K562 (cell line): ENCODE results near the gene TULP1. TPM values are rescaled to one million over a fixed set of nuclear protein-coding genes. Genes with fewer than 3 reads are reported as not detected.

Source experiments
- DDX20 ChIP-seq: fragments of 450-650 bp; IDR thresholded peaks from 2 replicates; pipeline ENCODE4 v1.6.1; 2016; ENCODE audit warnings: missing genetic modification characterization, low read depth, mild to moderate bottlenecking, missing compliant biosample characterization, moderate library complexity
- RAD51 ChIP-seq: fragments of 450-650 bp; IDR thresholded peaks from 2 replicates; pipeline ENCODE4 v1.7.1; 2016; ENCODE audit warnings: low read depth, mild to moderate bottlenecking, borderline replicate concordance
- ZNF184 ChIP-seq: sonication (generic); formaldehyde crosslinking; IDR thresholded peaks from 2 replicates; pipeline ENCODE4 v1.5.0; 2020; ENCODE audit warnings: missing genetic modification reagents
- ZNF551 ChIP-seq: fragments of 250-450 bp; sonication (Bioruptor Pico); IDR thresholded peaks from 2 replicates; pipeline ENCODE4 v1.5.0; 2021; ENCODE audit warnings: mild to moderate bottlenecking, moderate library complexity
- polyA plus RNA-seq, 8 experiments: library from polyadenylated mRNA; depleted of rRNA in 4 of 8; stranded (reverse) in 5 of 8; unstranded in 3 of 8; fragments of >200 nt; fragmentation: Nextera tagmentation in 2 of 8; fragmentation: Illumina TruSeq in 1 of 8; extraction: Ambion mirVana in 2 of 8; extraction: Trizol in 1 of 8; gene quantifications; 2 replicates each; pipeline versions ENCODE4 v1.2.1 to v1.2.3, GENCODE V29; 2011 to 2014; ENCODE audit warnings: inconsistent platforms in 1 of 8, missing spikeins in 1 of 8
- total RNA-seq, 7 experiments: library from RNA; depleted of rRNA in 6 of 7; stranded (reverse); fragments of >200 nt in 6 of 7; fragmentation: Illumina TruSeq in 2 of 7; extraction: Trizol in 2 of 7; gene quantifications; 2 replicates each; pipeline versions ENCODE4 v1.2.1 to v1.2.3, GENCODE V29; 2011 to 2021; ENCODE audit warnings: low replicate concordance in 1 of 7
- TF ChIP-seq, protein P1 (sequence below): sonication (generic); formaldehyde crosslinking; IDR thresholded peaks from 2 replicates; pipeline ENCODE4 v1.8.0; 2022; ENCODE audit warnings: mild to moderate bottlenecking, missing genetic modification reagents, borderline replicate concordance
- TF ChIP-seq, protein P2 (sequence below): IDR thresholded peaks from 2 replicates; pipeline ENCODE4 v1.6.1; 2016; ENCODE audit warnings: missing genetic modification characterization, missing compliant biosample characterization
- TF ChIP-seq, protein P3 (sequence below): fragments of 200-600 bp; sonication (generic); IDR thresholded peaks from one replicate; pipeline ENCODE4 v1.6.1; 2012; ENCODE audit warnings: mild to moderate bottlenecking, low read depth, low read length, inconsistent platforms
- TF ChIP-seq, protein P4 (sequence below): fragments of 250-450 bp; sonication (Bioruptor Pico); IDR thresholded peaks from 2 replicates; pipeline ENCODE4 v1.8.0; 2022; ENCODE audit warnings: moderate library complexity, mild to moderate bottlenecking, inconsistent platforms
- TF ChIP-seq, protein P5 (sequence below): conservative IDR thresholded peaks from 2 replicates; pipeline ENCODE4 v1.6.1; 2011; ENCODE audit warnings: low read depth, mild to moderate bottlenecking, low read length; ENCODE audit not compliant: control insufficient read depth

Gene TULP1
- total and polyA plus RNA-seq, 9 of the 15 experiments (the other 6 are each of a cell fraction or from before 2014, with no cell fraction given) = 0.06 to 0.17 (median 0.09) TPM; not detected in 6

DNA sequence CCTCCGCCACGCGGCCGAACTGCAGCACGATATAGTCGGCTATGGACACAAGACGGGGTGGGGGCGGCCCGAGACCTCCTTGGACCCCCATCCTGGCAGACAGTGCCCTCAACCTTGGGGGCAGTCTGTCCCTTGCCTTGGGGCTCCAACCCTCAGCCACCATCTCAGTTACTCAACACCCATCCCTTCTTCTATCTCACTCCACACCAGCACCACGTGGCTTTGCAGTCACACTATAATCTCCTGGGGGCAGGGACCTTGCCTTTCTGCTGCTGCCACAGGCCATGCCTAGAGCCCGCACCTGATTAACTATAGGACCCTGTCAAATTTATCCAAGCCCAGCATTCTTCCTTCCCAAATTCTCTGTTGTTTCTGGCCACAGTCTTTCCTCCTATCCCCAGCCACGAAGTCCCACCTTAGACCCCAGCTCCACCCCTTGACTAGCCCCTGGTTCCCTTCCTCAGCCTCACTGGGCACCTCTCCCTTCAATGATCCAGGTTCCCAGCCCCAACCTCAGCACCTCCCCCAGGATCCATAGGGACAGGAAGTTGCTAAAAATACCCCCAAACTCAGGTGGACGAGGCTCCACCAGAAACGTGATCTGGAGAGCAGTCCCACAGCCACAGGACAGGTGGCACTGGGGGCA lies 14.2 kb downstream of the TULP1 start (continued):
- TF ChIP-seq, protein P1, sequence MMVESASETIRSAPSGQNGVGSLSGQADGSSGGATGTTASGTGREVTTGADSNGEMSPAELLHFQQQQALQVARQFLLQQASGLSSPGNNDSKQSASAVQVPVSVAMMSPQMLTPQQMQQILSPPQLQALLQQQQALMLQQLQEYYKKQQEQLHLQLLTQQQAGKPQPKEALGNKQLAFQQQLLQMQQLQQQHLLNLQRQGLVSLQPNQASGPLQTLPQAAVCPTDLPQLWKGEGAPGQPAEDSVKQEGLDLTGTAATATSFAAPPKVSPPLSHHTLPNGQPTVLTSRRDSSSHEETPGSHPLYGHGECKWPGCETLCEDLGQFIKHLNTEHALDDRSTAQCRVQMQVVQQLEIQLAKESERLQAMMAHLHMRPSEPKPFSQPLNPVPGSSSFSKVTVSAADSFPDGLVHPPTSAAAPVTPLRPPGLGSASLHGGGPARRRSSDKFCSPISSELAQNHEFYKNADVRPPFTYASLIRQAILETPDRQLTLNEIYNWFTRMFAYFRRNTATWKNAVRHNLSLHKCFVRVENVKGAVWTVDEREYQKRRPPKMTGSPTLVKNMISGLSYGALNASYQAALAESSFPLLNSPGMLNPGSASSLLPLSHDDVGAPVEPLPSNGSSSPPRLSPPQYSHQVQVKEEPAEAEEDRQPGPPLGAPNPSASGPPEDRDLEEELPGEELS (CRISPR knock-in tag) = no peak
- TF ChIP-seq RAD51 (peak; percentile 68; the same call in 1 of the 2 replicates), ZNF551 (CRISPR knock-in tag) (no peak), DDX20 (tag) (no peak), ZNF184 (no peak)
- TF ChIP-seq, protein P2, sequence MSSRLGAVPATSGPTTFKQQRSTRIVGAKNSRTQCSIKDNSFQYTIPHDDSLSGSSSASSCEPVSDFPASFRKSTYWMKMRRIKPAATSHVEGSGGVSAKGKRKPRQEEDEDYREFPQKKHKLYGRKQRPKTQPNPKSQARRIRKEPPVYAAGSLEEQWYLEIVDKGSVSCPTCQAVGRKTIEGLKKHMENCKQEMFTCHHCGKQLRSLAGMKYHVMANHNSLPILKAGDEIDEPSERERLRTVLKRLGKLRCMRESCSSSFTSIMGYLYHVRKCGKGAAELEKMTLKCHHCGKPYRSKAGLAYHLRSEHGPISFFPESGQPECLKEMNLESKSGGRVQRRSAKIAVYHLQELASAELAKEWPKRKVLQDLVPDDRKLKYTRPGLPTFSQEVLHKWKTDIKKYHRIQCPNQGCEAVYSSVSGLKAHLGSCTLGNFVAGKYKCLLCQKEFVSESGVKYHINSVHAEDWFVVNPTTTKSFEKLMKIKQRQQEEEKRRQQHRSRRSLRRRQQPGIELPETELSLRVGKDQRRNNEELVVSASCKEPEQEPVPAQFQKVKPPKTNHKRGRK (tag) = peak; percentile 27; the same call in 1 of the 2 replicates
- TF ChIP-seq, protein P3, sequence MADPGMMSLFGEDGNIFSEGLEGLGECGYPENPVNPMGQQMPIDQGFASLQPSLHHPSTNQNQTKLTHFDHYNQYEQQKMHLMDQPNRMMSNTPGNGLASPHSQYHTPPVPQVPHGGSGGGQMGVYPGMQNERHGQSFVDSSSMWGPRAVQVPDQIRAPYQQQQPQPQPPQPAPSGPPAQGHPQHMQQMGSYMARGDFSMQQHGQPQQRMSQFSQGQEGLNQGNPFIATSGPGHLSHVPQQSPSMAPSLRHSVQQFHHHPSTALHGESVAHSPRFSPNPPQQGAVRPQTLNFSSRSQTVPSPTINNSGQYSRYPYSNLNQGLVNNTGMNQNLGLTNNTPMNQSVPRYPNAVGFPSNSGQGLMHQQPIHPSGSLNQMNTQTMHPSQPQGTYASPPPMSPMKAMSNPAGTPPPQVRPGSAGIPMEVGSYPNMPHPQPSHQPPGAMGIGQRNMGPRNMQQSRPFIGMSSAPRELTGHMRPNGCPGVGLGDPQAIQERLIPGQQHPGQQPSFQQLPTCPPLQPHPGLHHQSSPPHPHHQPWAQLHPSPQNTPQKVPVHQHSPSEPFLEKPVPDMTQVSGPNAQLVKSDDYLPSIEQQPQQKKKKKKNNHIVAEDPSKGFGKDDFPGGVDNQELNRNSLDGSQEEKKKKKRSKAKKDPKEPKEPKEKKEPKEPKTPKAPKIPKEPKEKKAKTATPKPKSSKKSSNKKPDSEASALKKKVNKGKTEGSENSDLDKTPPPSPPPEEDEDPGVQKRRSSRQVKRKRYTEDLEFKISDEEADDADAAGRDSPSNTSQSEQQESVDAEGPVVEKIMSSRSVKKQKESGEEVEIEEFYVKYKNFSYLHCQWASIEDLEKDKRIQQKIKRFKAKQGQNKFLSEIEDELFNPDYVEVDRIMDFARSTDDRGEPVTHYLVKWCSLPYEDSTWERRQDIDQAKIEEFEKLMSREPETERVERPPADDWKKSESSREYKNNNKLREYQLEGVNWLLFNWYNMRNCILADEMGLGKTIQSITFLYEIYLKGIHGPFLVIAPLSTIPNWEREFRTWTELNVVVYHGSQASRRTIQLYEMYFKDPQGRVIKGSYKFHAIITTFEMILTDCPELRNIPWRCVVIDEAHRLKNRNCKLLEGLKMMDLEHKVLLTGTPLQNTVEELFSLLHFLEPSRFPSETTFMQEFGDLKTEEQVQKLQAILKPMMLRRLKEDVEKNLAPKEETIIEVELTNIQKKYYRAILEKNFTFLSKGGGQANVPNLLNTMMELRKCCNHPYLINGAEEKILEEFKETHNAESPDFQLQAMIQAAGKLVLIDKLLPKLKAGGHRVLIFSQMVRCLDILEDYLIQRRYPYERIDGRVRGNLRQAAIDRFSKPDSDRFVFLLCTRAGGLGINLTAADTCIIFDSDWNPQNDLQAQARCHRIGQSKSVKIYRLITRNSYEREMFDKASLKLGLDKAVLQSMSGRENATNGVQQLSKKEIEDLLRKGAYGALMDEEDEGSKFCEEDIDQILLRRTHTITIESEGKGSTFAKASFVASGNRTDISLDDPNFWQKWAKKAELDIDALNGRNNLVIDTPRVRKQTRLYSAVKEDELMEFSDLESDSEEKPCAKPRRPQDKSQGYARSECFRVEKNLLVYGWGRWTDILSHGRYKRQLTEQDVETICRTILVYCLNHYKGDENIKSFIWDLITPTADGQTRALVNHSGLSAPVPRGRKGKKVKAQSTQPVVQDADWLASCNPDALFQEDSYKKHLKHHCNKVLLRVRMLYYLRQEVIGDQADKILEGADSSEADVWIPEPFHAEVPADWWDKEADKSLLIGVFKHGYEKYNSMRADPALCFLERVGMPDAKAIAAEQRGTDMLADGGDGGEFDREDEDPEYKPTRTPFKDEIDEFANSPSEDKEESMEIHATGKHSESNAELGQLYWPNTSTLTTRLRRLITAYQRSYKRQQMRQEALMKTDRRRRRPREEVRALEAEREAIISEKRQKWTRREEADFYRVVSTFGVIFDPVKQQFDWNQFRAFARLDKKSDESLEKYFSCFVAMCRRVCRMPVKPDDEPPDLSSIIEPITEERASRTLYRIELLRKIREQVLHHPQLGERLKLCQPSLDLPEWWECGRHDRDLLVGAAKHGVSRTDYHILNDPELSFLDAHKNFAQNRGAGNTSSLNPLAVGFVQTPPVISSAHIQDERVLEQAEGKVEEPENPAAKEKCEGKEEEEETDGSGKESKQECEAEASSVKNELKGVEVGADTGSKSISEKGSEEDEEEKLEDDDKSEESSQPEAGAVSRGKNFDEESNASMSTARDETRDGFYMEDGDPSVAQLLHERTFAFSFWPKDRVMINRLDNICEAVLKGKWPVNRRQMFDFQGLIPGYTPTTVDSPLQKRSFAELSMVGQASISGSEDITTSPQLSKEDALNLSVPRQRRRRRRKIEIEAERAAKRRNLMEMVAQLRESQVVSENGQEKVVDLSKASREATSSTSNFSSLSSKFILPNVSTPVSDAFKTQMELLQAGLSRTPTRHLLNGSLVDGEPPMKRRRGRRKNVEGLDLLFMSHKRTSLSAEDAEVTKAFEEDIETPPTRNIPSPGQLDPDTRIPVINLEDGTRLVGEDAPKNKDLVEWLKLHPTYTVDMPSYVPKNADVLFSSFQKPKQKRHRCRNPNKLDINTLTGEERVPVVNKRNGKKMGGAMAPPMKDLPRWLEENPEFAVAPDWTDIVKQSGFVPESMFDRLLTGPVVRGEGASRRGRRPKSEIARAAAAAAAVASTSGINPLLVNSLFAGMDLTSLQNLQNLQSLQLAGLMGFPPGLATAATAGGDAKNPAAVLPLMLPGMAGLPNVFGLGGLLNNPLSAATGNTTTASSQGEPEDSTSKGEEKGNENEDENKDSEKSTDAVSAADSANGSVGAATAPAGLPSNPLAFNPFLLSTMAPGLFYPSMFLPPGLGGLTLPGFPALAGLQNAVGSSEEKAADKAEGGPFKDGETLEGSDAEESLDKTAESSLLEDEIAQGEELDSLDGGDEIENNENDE = no peak
- TF ChIP-seq, protein P4, sequence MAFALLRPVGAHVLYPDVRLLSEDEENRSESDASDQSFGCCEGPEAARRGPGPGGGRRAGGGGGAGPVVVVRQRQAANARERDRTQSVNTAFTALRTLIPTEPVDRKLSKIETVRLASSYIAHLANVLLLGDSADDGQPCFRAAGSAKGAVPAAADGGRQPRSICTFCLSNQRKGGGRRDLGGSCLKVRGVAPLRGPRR (CRISPR knock-in tag) = 0 out of 2 replicates have a peak, but pooled peaks have one; percentile 31
- TF ChIP-seq, protein P5, sequence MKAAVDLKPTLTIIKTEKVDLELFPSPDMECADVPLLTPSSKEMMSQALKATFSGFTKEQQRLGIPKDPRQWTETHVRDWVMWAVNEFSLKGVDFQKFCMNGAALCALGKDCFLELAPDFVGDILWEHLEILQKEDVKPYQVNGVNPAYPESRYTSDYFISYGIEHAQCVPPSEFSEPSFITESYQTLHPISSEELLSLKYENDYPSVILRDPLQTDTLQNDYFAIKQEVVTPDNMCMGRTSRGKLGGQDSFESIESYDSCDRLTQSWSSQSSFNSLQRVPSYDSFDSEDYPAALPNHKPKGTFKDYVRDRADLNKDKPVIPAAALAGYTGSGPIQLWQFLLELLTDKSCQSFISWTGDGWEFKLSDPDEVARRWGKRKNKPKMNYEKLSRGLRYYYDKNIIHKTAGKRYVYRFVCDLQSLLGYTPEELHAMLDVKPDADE = no peak
